T-helper 1 cell (primary cell): ENCODE data around the gene ADAM19.

Experiments used
- DNase-seq, 5 donors: peaks; one replicate each; pipeline ENCODE4 v3.0.0-alpha.2; 2012 to 2020
- total RNA-seq, 4 donors: gene quantifications; one replicate each; lab custom pipeline; 2026; lab: John Stamatoyannopoulos, UW

Gene ADAM19, protein sequence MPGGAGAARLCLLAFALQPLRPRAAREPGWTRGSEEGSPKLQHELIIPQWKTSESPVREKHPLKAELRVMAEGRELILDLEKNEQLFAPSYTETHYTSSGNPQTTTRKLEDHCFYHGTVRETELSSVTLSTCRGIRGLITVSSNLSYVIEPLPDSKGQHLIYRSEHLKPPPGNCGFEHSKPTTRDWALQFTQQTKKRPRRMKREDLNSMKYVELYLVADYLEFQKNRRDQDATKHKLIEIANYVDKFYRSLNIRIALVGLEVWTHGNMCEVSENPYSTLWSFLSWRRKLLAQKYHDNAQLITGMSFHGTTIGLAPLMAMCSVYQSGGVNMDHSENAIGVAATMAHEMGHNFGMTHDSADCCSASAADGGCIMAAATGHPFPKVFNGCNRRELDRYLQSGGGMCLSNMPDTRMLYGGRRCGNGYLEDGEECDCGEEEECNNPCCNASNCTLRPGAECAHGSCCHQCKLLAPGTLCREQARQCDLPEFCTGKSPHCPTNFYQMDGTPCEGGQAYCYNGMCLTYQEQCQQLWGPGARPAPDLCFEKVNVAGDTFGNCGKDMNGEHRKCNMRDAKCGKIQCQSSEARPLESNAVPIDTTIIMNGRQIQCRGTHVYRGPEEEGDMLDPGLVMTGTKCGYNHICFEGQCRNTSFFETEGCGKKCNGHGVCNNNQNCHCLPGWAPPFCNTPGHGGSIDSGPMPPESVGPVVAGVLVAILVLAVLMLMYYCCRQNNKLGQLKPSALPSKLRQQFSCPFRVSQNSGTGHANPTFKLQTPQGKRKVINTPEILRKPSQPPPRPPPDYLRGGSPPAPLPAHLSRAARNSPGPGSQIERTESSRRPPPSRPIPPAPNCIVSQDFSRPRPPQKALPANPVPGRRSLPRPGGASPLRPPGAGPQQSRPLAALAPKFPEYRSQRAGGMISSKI
- 122 to 223 (median 167) reads per million in 4 donors for total RNA-seq

GRCh38 chr5:157575381-157576020 lies at the start of gene ADAM19:
ADAM19 (minus strand) TSS chr5:157575775; CDS start chr5:157575696, 79 bp downstream.
- DNase-seq, result peak; percentile 23 to 59 (median 44)

DNA sequence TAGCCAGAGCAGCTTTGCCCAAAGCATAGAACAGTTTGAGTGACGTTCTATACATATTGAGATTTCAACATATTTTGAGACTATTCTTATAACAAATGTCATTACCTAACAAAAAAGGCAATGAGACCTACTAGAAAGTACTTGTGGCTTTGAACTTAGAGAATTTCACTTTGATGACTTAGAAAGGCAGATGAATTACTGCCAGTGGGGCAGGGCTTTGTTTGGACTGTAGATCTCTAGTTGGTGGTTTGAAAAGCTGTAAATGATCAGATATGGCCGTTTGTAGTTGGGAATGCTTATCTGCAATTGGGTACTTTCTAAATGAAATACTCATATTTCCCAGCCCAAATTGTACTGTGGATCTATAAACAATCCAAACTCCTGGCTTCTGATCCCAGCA lies 48.6 kb upstream of the ADAM19 start:
- no peak for DNase-seq

- no peak for DNase-seq
Measured at GRCh38 chr5:157620776-157621175, 45.2 kb upstream of the ADAM19 start.

GRCh38 chr5:157618191-157618765 lies 42.7 kb upstream of the ADAM19 start:
- no peak for DNase-seq

- no peak for DNase-seq
Measured at GRCh38 chr5:157616785-157617184, 41.2 kb upstream of the ADAM19 start.

- DNase-seq, result peak in 2 of 5 donors; percentile 9 to 43
Measured at GRCh38 chr5:157613385-157614245, 38.0 kb upstream of the ADAM19 start.

GRCh38 chr5:157612581-157612980 lies 37.0 kb upstream of the ADAM19 start:
- DNase-seq, result no peak

- DNase-seq, result no peak
Measured at GRCh38 chr5:157611571-157612476, 36.2 kb upstream of the ADAM19 start.

GRCh38 chr5:157610990-157611389 lies 35.4 kb upstream of the ADAM19 start:
- DNase-seq, result no peak

DNA sequence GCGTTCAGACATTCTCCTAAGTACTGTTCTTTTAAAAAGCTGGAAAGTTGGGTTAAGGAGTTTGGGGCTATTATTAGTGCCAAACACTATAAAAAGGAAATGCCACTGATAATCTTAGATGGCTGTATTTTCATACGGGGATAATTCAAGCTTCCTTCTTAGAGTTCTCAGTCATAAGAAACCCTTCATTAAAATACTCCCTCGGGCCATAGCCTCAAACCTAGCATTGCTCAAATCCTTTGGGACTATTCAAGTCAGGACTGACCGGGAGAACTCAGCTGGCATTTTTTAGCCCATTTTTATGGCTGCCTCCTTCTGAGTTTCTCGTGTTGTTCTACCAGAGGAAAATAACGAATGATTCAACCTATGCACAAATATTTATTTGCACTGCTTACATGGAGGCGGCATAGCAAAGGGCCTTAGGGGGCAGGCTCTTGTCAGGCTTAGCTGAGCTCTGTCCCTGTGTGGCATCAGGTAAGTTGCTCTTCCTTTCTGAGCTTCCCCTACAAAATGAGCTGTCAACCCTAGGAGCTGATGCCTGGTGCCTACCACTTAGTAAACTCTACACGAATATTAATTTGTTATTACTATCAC lies 33.5 kb upstream of the ADAM19 start:
- DNase-seq, result no peak

DNA sequence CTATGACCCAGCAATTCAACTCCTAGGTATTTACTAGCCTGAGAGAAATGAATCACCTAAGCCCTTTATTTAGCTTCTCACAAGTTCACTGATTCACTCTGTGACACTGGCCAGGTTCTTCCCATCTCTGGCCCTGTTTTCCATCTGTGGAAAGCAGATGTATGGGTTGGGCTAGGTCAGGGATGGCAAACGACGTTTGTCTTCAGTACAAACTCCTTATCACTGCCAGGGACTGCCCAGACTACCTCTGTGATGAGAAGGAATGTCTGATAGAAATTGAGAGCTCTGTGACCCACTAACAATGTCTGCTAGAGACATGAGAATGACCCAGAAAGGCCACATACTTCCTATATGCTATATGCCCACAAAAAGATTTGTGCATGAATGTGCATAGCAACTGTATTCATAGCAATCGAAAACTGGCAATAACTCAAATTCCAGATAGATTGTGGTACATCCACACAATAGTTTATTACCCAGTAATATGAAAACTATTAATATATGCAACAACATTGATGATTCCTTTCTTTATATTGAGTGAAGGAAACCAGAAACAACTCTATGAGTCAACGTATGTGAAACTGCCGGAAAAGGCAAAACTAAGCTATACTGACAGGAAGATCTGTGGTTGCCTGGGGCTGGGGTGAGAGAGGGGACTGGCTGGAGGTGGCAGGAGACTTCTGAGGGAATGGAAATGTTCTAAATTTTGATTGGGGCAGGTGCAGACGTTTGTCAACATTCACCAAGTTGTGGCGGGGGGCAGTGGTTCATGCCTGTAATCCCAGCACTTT lies 32.0 kb upstream of the ADAM19 start:
- peak; percentile 29 to 85 (median 46) for DNase-seq

- no peak for DNase-seq
Measured at GRCh38 chr5:157606046-157606445, 30.5 kb upstream of the ADAM19 start.

DNA sequence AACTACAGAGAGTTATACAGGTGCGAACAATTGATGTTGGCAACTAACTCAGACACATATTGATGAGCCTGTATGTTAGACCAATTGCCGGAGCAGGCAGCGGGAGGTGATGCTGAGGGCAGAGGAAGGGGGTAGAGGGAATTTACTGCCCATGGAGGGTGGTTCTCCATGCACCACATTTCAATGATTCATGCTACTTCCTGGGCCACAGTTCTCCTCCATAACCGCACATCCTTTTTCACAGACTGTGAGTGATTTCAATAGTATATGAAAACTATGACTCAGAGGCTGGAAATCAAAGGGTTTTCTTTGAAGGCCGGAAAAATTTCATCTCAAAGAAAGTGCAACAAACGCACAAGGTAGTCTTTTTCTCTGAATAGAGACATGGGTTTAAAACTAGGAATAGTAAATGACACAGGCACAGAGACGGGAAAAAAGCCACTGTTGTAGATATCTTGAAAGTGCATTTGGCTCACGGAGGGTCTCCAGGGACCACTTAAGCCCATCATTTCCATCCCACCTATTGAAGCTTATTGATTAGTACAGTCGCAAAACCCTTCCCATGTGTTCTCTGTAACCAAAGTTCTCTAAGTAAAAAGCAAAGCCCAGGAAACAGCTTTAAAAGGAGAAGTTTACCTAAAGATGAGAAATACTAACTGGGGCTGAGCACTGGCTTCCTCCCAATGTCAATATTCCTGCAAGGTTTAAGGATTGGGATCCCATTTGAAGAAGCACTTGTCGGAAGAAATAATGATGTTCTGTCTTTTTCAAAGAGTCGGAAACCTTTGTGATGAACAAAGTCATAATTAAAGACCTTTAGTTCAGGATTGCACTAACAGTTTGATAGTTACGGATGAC lies 28.0 kb upstream of the ADAM19 start:
- DNase-seq, result peak; percentile 47 to 95 (median 61)

DNA sequence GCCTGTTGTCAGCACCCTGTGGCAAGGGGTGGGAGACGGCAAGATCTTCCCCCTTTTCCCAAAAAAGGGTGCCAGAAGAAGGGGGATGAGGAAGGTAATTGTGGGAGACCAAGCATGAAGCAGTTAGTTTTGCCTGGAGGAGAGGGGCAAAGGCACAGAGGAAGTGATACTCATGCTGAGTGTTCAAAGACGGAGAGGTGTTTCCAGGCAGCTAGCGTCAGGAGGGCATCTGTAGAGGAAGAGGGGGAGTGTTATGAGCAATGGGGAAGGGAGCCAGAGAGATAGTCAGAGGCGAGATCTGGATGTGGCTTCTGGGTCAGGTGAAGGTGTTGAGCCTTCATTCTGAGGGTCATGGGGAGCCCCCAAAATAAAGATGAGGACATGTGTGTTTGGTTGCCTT lies 26.9 kb upstream of the ADAM19 start:
- DNase-seq, result peak in 3 of 5 donors; percentile 8 to 79 (median 13)

- DNase-seq, result peak in 1 of 5 donors; percentile 44
Measured at GRCh38 chr5:157600252-157600651, 24.7 kb upstream of the ADAM19 start.

GRCh38 chr5:157599565-157599964 lies 24.0 kb upstream of the ADAM19 start:
- peak in 1 of 5 donors; percentile 58 for DNase-seq

DNA sequence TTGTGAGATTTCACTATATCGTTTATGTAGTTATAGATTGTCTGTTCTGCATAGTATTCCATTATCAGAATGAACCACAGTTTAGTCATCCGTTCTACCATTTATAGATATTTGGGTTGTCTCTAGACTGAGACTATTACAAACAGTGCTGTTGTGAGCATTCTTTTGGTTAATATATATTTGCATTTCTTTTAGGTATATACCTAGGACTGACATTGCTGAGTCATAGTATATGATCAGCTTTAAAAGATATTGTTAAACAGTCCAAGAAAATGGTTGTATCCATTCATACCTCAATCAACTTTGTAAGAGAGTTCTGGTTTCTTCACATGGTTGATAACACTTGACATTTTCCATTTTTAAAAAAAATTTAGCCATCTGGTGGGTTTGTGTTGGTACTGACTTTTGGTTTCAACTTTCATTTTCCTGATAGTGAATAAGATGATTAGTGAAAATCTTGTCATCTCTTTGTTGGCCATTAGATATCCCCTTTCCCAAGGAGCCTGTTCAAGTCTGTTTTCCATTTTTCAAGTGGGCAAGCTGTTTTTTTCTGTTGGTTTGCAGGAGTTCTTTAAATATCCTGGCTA lies 22.9 kb upstream of the ADAM19 start:
- peak in 1 of 5 donors; percentile 45 for DNase-seq

- peak in 1 of 5 donors; percentile 69 for DNase-seq
Measured at GRCh38 chr5:157597277-157597676, 21.7 kb upstream of the ADAM19 start.
